MCF 10A (cell line): Measurements from ENCODE around the gene RSPRY1. TPM values are rescaled to one million over a fixed set of nuclear protein-coding genes. Genes with fewer than 3 reads are reported as not detected.

Source experiments
- BruUV-seq: library from RNA; stranded (reverse); fragments of 400-500 nt; replicated peaks from 2 replicates; lab custom pipeline; 2021; lab: Mats Ljungman, UMichigan
- CTCF ChIA-PET: fragments of 300-600 bp; sonication (Branson Sonifier 250); formaldehyde crosslinking; extraction: SDS; loops from one replicate; lab custom pipeline; 2021; ENCODE audit warnings: antibody characterized with exemption, inconsistent platforms; lab: Yijun Ruan, JAX
- POLR2A ChIA-PET: fragments of 300-600, 350-650 bp; sonication (Branson Sonifier 250); formaldehyde crosslinking; extraction: SDS; loops from one replicate; lab custom pipeline; 2020; ENCODE audit warnings: antibody characterized with exemption, inconsistent platforms; lab: Yijun Ruan, JAX
- DNase-seq: peaks from one replicate; pipeline ENCODE4 v3.0.0-alpha.2; 2018; ENCODE audit not compliant: unreplicated experiment
- H3K27ac Mint-ChIP-seq: one replicate; pipeline ENCODE4 v1.8.0; 2022; ENCODE audit warnings: mild to moderate bottlenecking, low read depth, mixed read lengths; ENCODE audit not compliant: unreplicated experiment
- H3K27me3 Mint-ChIP-seq: one replicate; pipeline ENCODE4 v1.8.0; 2022; ENCODE audit warnings: mixed read lengths; ENCODE audit not compliant: insufficient read depth, unreplicated experiment
- H3K36me3 Mint-ChIP-seq: one replicate; pipeline ENCODE4 v1.8.0; 2022; ENCODE audit warnings: mild to moderate bottlenecking, moderate library complexity, mixed read lengths; ENCODE audit not compliant: insufficient read depth, unreplicated experiment
- H3K4me1 Mint-ChIP-seq: one replicate; pipeline ENCODE4 v1.8.0; 2022; ENCODE audit warnings: mixed read lengths; ENCODE audit not compliant: insufficient read depth, unreplicated experiment
- H3K4me3 Mint-ChIP-seq: one replicate; pipeline ENCODE4 v1.8.0; 2022; ENCODE audit warnings: mild to moderate bottlenecking, moderate library complexity, mixed read lengths; ENCODE audit not compliant: unreplicated experiment
- H3K9me3 Mint-ChIP-seq: one replicate; pipeline ENCODE4 v1.8.0; 2022; ENCODE audit warnings: mixed read lengths; ENCODE audit not compliant: unreplicated experiment
- CTCF ChIP-seq: fragments of 200-600 bp; IDR thresholded peaks from one replicate; pipeline ENCODE4 v1.8.0; 2022; ENCODE audit warnings: antibody characterized with exemption, mild to moderate bottlenecking; ENCODE audit not compliant: unreplicated experiment
- intact Hi-C: fragments of 100-400 bp; cut with micrococcal nuclease; formaldehyde crosslinking; loops from 2 replicates; pipeline ENCODE4 v1.14.1; 2022
- total RNA-seq: library from RNA; stranded (reverse); gene quantifications from 2 replicates; pipeline ENCODE4 v1.2.3, GENCODE V29; 2022

RSPRY1 gene
- total RNA-seq, 1 experiment from 2014 or later = 55.9 TPM

- H3K36me3 Mint-ChIP-seq = no peaks in the 10 kb centered on the region
- no peaks in the 10 kb centered on the region for H3K9me3 Mint-ChIP-seq
- no peaks in the 10 kb centered on the region for H3K27me3 Mint-ChIP-seq
- ChIA-PET POLR2A (interaction anchor here (1.6 to 8.0 kb wide), 7 partner anchors 11 to 170 kb away, joined by 6 to 137 read pairs (median 14); partner anchors contain the start of genes ARL2BP, CIAPIN1 and COQ9), CTCF (interaction anchor here (0.6 to 1.8 kb wide), 4 partner anchors 10 to 52 kb away, joined by 3 to 6 read pairs (median 3); no protein-coding TSS in a partner anchor)
- intact Hi-C loops = loop anchor here (2.0 kb wide), 2 partner anchors 24 to 32 kb away; partner anchors contain the start of gene ARL2BP
- peak overlapping the region; percentile 9 for H3K4me3 Mint-ChIP-seq
- no peak for TF ChIP-seq CTCF
- peak; percentile 94 for DNase-seq
- peaks cover 29% of the 10 kb centered on the region for H3K4me1 Mint-ChIP-seq
- BruUV-seq = no TSS peak
- H3K27ac Mint-ChIP-seq = peak overlapping the region; percentile 89
Measured at GRCh38 chr16:57276596-57276995, 90.5 kb downstream of the RSPRY1 start.

- TF ChIP-seq CTCF = no peak
- no peaks in the 10 kb centered on the region for H3K27me3 Mint-ChIP-seq
- intact Hi-C loops = loop anchor here (2.0 kb wide), 2 partner anchors 23 to 33 kb away; partner anchors contain the start of gene ARL2BP
- peak overlapping the region; percentile 53 for H3K4me3 Mint-ChIP-seq
- H3K27ac Mint-ChIP-seq = peak overlapping the region; percentile 89
- peaks cover 36% of the 10 kb centered on the region for H3K4me1 Mint-ChIP-seq
- no peaks in the 10 kb centered on the region for H3K9me3 Mint-ChIP-seq
- no TSS peak for BruUV-seq
- peak; percentile 94 for DNase-seq
- no peaks in the 10 kb centered on the region for H3K36me3 Mint-ChIP-seq
- CTCF ChIA-PET = interaction anchor here (0.6 to 2.0 kb wide), 6 partner anchors 18 to 208 kb away, joined by 3 to 7 read pairs (median 5); no protein-coding TSS in a partner anchor
- POLR2A ChIA-PET = interaction anchor here (0.6 to 8.0 kb wide), 18 partner anchors 12 to 501 kb away, joined by 3 to 137 read pairs (median 6); partner anchors contain the start of genes ARL2BP, CIAPIN1, COQ9 and HERPUD1
Measured at GRCh38 chr16:57277586-57277985, 91.5 kb downstream of the RSPRY1 start.

GRCh38 chr16:57278494-57278893 lies 92.4 kb downstream of the RSPRY1 start:
- no TSS peak for BruUV-seq
- CTCF ChIA-PET = interaction anchor here (1.1 to 2.0 kb wide), 3 partner anchors 17 to 138 kb away, joined by 4 to 7 read pairs (median 7); no protein-coding TSS in a partner anchor
- intact Hi-C loops = no loop called here
- Mint-ChIP-seq H3K36me3 (no peaks in the 10 kb centered on the region), H3K4me3 (no peak overlapping the region), H3K9me3 (no peaks in the 10 kb centered on the region), H3K4me1 (peaks cover 43% of the 10 kb centered on the region), H3K27me3 (no peaks in the 10 kb centered on the region), H3K27ac (peak overlapping the region; percentile 89)
- no peak for TF ChIP-seq CTCF
- POLR2A ChIA-PET = interaction anchor here (0.6 to 8.0 kb wide), 12 partner anchors 13 to 669 kb away, joined by 3 to 137 read pairs (median 9); partner anchors contain the start of genes ARL2BP, CIAPIN1, COQ9 and PSME3IP1
- no peak for DNase-seq
